WI38 (cell line): ENCODE results near the gene HIF3A.

ENCODE experiments used
- H3K4me3 ChIP-seq: 2 replicates; pipeline ENCODE4 v1.5.1; 2011; ENCODE audit warnings: low read depth, mild to moderate bottlenecking, control low read depth, low read length
- CTCF ChIP-seq: IDR thresholded peaks from 2 replicates; pipeline ENCODE4 v1.5.1; 2012; ENCODE audit warnings: low read depth, mild to moderate bottlenecking, control low read depth, low read length

HIF3A gene

GRCh38 chr19:46365561-46365960, 68.7 kb downstream of the HIF3A start:
- no peak for TF ChIP-seq CTCF

GRCh38 chr19:46366620-46367292, 69.9 kb downstream of the HIF3A start:
- TF ChIP-seq CTCF = no peak
- H3K4me3 ChIP-seq = no peak overlapping the region

More at GRCh38 chr19:46365561-46365960, 68.7 kb downstream of the HIF3A start:
- no peak overlapping the region for H3K4me3 ChIP-seq

- H3K4me3 ChIP-seq = no peak overlapping the region
- no peak for TF ChIP-seq CTCF
Observed at GRCh38 chr19:46367426-46367825, 70.6 kb downstream of the HIF3A start.

- no peak for TF ChIP-seq CTCF
- no peak overlapping the region for H3K4me3 ChIP-seq
Observed at GRCh38 chr19:46368116-46368515, 71.3 kb downstream of the HIF3A start.

- no peak overlapping the region for H3K4me3 ChIP-seq
- TF ChIP-seq CTCF = no peak
Observed at GRCh38 chr19:46369817-46370216, 73.0 kb downstream of the HIF3A start.

- TF ChIP-seq CTCF = no peak
- no peak overlapping the region for H3K4me3 ChIP-seq
Observed at GRCh38 chr19:46371371-46371901, 74.6 kb downstream of the HIF3A start.

GRCh38 chr19:46372901-46373490, 76.2 kb downstream of the HIF3A start:
- TF ChIP-seq CTCF = peak; percentile 30; the same call in 1 of the 2 replicates
- H3K4me3 ChIP-seq = no peak overlapping the region
